HG02973 (cell line): ENCODE data around the gene RAD51C.
"Not testable (repeated sequence)": the region's sequence is repeated elsewhere in the genome, so short reads cannot be mapped to it uniquely, and the experiment has no call there.

Experiments used
- ATAC-seq: cut with Tn5 transposase; IDR thresholded peaks from one replicate; pipeline ENCODE4 v1.9.1; 2021; ENCODE audit warnings: moderate library complexity; ENCODE audit not compliant: unreplicated experiment

Gene RAD51C

GRCh38 chr17:58734040-58734439 lies 41.6 kb downstream of the RAD51C start:
- no peak for ATAC-seq

DNA sequence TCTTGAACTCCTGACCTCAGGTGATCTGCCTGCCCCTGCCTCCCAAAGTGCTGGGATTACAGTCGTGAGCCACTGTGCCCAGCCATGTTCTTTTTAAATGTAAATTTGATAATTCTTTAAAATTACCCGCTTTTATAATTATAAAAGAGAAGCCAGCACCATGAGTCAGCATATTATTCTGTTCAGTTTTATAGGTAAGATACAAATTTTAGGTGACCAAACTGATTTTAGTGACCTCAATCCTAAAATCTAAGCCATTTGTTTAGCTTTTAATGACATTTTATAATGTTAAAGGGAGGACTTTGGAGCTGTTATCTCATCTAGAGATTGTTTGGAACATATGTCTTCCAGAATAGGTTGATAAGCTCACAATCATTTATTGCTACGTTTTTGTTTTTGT lies 42.4 kb downstream of the RAD51C start:
- ATAC-seq: no peak

DNA sequence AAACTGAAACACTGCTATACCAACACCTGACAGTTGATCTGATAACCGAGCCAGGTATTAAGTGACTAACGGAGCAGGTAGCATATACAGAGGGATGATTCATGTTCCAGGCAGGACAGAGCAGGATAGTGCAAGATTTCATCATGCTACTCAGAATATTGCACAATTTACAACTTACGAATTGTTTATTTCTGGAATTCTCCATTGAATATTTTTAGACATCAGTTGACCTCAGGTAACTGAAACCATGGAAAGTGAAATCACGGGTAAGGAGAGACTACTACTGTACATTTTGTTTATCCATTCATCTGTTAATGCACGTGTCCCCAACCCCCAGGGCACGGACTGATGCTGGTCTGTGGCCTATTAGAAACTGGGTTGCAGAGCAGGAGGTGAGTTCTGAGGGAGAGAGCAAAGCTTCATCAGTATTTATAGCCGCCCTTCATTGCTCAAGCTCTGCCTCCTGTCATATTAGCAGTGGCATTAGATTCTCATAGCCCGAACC lies 48.8 kb downstream of the RAD51C start:
- no peak for ATAC-seq

GRCh38 chr17:58747674-58748073 lies 55.3 kb downstream of the RAD51C start:
- ATAC-seq: no peak

DNA sequence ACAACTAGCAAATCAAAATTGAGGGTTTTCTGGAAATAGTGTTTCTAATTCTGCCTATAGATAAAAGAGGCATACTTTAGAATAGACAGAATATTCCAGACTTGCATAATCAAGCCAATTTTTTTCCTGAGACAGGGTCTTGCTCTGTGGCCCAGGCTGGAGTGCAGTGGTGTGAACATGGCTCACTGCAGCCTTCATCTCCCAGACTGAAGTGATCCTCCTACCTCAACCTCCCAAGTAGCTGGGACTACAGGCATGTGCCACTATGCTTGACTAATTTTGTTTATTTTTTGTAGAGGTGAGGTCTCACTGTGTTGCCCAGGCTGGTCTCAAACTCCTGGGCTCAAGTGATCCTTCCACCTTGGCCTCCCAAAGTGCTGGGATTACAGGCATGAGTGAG lies 57.2 kb downstream of the RAD51C start:
- ATAC-seq: not testable (repeated sequence)

GRCh38 chr17:58753026-58753425 lies 60.6 kb downstream of the RAD51C start:
- no peak for ATAC-seq

DNA sequence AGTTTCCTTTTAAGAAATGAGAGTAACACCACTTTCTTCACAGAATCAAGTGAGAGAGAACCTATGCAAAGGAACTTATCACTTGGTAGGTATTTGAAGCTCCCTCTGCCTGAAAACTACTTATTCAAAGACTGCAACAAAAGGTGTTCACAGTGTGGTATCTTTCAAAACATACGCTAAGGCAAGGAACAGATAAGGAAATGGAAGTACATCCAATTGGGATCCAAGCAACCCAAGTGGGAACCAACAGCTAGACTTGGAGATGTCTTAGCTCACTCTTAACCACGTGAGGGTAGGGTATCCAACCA lies 62.8 kb downstream of the RAD51C start:
- ATAC-seq: no peak

DNA sequence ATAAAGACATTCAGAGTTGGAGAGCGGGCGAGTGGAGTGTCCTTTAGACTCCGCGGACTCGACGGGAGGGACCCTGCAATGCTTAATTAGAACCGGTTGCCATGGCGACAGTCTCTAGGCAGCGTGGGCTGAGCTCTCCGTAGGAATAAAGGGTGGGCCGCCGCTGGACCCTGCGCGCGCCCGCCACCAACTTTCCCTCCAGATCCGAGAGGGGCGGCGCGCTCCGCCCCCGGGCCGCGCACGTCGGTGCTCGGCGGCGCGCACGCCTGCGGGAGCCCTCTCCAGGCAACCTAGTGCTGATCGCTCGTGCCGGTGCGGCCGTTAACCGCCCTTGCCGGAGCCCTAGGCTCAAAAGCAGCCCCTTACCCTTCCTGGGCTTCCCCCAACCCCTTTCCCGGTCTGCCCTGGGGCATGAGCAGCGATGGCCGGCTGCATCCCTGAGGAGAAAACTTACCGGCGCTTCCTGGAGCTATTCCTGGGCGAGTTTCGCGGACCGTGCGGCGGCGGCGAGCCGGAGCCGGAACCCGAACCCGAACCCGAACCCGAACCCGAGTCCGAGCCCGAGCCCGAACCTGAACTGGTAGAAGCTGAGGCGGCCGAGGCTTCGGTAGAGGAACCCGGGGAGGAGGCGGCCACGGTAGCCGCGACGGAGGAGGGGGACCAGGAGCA lies 63.3 kb downstream of the RAD51C start, which contains the start of gene PPM1E:
PPM1E (plus strand) TSS at position 278 of the 669 bp plus-strand sequence.
- no peak for ATAC-seq

GRCh38 chr17:58756246-58757161 lies 64.1 kb downstream of the RAD51C start:
- ATAC-seq: no peak

- ATAC-seq: no peak
These were observed 64.8 kb downstream of the RAD51C start for GRCh38 chr17:58757162-58757613.

DNA sequence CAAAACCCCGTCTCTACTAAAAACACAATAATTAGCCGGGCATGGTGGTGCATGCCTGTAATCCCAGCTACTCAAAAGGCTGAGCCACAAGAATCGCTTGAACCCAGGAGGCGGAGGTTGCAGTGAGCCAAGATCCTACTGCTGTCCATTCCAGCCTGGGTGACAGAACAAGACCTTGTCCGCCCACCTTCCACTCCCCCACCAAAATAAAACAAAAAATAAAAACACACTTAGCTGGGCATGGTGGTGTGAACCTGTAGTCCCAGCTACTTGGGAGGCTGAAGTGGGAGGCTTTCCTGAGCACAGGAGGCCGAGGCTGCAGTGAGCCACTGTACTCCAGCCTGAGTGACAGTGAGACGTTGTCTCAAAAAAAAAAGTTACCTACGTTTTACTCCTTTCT lies 66.5 kb downstream of the RAD51C start:
- no peak for ATAC-seq

GRCh38 chr17:58759522-58759921 lies 67.1 kb downstream of the RAD51C start:
- ATAC-seq: no peak

GRCh38 chr17:58760248-58760647 lies 67.8 kb downstream of the RAD51C start:
- ATAC-seq: no peak

- no peak for ATAC-seq
These were observed 70.9 kb downstream of the RAD51C start for GRCh38 chr17:58763263-58763662.

DNA sequence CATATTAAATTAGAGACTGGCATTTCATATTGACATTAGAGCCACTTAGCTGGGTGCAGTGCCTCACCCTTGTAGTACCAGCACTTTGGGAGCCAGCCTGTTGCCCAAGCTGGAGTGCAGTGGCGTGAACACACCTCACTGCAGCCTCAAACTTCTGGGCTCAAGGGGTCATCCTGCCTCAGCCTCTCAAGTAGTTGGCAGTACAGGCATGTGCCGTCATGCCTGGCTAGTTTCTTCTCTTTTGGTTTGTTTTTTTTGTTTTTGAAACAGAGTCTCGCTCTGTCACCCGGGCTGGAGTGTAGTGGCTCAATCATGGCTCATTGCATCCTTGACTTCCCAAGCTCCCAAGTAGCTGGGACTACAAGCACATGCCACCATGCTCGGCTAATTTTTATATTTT lies 72.0 kb downstream of the RAD51C start:
- ATAC-seq: no peak

DNA sequence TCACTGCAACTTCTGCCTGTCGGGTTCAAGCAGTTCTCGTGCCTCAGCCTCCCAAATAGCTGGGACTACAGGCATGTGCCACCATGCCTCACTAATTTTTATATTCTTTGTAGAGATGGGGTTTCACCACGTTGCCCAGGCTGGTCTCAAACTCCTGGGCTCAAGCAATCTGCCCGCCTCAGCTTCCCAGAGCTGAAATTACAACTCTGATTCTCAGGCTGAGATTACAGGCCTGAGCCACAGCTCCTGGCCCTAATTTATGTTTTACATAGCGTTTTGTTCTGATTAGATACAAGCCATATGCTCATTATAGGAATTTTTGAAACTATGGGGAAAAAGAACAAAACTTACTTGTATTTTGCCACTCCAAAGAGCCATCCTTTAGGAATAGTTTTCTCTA lies 86.1 kb downstream of the RAD51C start:
- not testable (repeated sequence) for ATAC-seq

DNA sequence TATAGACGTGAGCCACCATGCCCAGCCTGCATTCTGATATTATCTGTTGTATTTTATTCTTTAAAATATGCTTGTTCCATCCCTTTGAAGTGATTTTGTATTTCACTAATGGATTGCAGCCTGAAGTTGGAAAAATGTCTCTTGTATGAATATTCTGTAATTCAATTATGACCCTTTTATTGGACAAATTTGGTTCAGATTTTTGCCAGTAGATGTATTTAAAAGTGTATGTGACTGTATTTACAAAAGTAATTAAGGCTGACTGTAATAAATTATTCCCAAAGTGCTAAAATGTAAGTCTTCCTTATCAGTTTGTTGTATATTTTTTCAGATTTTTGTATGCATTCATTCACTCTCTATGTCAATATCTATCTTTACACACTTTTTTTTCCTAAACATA lies 87.0 kb downstream of the RAD51C start:
- ATAC-seq: no peak

DNA sequence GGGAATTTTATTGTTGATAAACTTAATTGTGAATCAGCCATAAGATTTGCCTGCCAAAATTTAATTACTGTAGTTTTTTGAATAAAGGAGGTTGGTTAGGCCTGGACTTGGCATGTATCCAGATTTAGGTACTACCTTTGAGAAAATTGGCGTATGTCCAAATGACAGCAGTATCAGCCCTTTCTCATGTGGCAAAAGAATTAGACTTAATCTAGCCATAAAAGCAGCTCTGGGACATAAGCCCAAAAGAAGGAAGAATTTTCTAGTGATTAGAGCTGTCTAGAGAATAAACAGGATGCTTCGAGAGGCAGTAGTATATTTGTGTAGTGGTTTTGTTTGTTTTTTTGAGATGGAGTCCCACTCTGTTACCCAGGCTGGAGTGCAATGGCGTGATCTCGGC lies 91.0 kb downstream of the RAD51C start:
- no peak for ATAC-seq

DNA sequence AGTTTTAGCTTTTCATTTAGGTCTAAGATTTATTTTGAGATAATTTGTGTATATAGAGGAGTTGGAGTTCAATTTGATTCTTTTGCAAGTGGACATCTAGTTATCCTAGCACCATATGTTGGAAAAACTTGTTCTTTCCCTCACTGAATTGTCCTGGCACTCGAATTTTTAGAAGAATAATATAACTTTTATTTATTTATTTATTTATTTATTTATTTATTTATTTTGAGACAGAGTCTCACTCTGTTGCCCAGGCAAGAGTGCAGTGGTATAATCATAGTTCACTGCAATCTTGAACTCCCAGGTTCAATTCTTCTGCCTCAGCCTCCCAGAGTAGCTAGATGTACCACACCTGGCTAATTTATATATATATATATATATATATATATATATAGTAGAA lies 92.7 kb downstream of the RAD51C start:
- no peak for ATAC-seq
